Measurements from ENCODE around the gene APAF1. TPM values are rescaled to one million over a fixed set of nuclear protein-coding genes. Genes with fewer than 3 reads are reported as not detected.

APAF1 gene
- total and polyA plus RNA-seq, 9 of the 15 experiments (the other 6 are each of a cell fraction or from before 2014, with no cell fraction given): 5.1 to 15.7 (median 9.9) TPM

- no peak for TF ChIP-seq EWSR1 (IDR thresholded peaks at IDR 0.05; ENCODE audit: borderline replicate concordance, low read depth, partially characterized antibody)
- TF ChIP-seq ZBTB8A (IDR thresholded peaks at IDR 0.05; ENCODE audit: partially characterized antibody): no peak
- no peak for TF ChIP-seq XRCC5 (IDR thresholded peaks at IDR 0.05; ENCODE audit: low read depth, low read length)
- peak; percentile 51; the same call in 1 of the 2 replicates for TF ChIP-seq CTBP1 (IDR thresholded peaks at IDR 0.05; ENCODE audit: borderline replicate concordance)
- no peak for TF ChIP-seq CXXC5 (CRISPR knock-in tag; IDR thresholded peaks at IDR 0.05)
- TF ChIP-seq SMARCB1 (IDR thresholded peaks at IDR 0.05; ENCODE audit: insufficient read length, low read depth): no peak
- no peak for TF ChIP-seq SMARCC2 (IDR thresholded peaks at IDR 0.05; ENCODE audit: low read depth)
- no peak for TF ChIP-seq UBTF (IDR thresholded peaks at IDR 0.05; ENCODE audit: borderline replicate concordance in 1 of 2, low read depth in 2 of 2, low read length in 2 of 2)
- no peak for TF ChIP-seq CBX8 (IDR thresholded peaks at IDR 0.05; ENCODE audit: borderline replicate concordance, extremely low read depth, low read depth, low read length, poor library complexity, severe bottlenecking)
- no peak for TF ChIP-seq NR2C2 (CRISPR knock-in tag; IDR thresholded peaks at IDR 0.05)
- TF ChIP-seq NR2C2 (tag; IDR thresholded peaks at IDR 0.05): no peak
- TF ChIP-seq KLF13 (tag; IDR thresholded peaks at IDR 0.05; ENCODE audit: borderline replicate concordance, low read depth): no peak
- TF ChIP-seq, protein P1, sequence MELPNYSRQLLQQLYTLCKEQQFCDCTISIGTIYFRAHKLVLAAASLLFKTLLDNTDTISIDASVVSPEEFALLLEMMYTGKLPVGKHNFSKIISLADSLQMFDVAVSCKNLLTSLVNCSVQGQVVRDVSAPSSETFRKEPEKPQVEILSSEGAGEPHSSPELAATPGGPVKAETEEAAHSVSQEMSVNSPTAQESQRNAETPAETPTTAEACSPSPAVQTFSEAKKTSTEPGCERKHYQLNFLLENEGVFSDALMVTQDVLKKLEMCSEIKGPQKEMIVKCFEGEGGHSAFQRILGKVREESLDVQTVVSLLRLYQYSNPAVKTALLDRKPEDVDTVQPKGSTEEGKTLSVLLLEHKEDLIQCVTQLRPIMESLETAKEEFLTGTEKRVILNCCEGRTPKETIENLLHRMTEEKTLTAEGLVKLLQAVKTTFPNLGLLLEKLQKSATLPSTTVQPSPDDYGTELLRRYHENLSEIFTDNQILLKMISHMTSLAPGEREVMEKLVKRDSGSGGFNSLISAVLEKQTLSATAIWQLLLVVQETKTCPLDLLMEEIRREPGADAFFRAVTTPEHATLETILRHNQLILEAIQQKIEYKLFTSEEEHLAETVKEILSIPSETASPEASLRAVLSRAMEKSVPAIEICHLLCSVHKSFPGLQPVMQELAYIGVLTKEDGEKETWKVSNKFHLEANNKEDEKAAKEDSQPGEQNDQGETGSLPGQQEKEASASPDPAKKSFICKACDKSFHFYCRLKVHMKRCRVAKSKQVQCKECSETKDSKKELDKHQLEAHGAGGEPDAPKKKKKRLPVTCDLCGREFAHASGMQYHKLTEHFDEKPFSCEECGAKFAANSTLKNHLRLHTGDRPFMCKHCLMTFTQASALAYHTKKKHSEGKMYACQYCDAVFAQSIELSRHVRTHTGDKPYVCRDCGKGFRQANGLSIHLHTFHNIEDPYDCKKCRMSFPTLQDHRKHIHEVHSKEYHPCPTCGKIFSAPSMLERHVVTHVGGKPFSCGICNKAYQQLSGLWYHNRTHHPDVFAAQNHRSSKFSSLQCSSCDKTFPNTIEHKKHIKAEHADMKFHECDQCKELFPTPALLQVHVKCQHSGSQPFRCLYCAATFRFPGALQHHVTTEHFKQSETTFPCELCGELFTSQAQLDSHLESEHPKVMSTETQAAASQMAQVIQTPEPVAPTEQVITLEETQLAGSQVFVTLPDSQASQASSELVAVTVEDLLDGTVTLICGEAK (IDR thresholded peaks at IDR 0.05): no peak
- TF ChIP-seq, protein P1 (CRISPR knock-in tag; IDR thresholded peaks at IDR 0.05): no peak
- no peak for TF ChIP-seq ZNF197 (CRISPR knock-in tag; IDR thresholded peaks at IDR 0.05; ENCODE audit: low read depth)
- TF ChIP-seq PML (IDR thresholded peaks at IDR 0.05; ENCODE audit: low read length): 0 out of 2 replicates have a peak, but pooled peaks have one; percentile 34
- no peak for TF ChIP-seq ARID2 (IDR thresholded peaks at IDR 0.05)
These were observed 26.4 kb downstream of the APAF1 start (continued) for GRCh38 chr12:98671459-98671858.

Data from K562 (cell line).